PC-3 (cell line): ENCODE measurements around the gene NUP62. TPM values are rescaled to one million over a fixed set of nuclear protein-coding genes. Genes with fewer than 3 reads are reported as not detected.
"Not testable (repeated sequence)": the region's sequence is repeated elsewhere in the genome, so short reads cannot be mapped to it uniquely, and the experiment has no call there.

Source experiments
- ATAC-seq: fragments of 200-7000 bp; cut with Tn5 transposase; 2 replicates; pipeline ENCODE4 v1.9.1; 2020; ENCODE audit warnings: mild to moderate bottlenecking, moderate library complexity
- BruUV-seq: library from RNA; stranded (reverse); fragments of 400-500 nt; replicated peaks from 2 replicates; lab custom pipeline; 2021; lab: Mats Ljungman, UMichigan
- CTCF ChIA-PET: fragments of 300-600 bp; sonication (Branson Sonifier 250); formaldehyde crosslinking; loops from one replicate; lab custom pipeline; 2022; ENCODE audit warnings: antibody characterized with exemption; lab: Charles Lee
- POLR2A ChIA-PET: fragments of 300-600 bp; sonication (Branson Sonifier 250); formaldehyde crosslinking; loops from one replicate; lab custom pipeline; 2022; ENCODE audit warnings: antibody characterized with exemption; ENCODE audit not compliant: unreplicated experiment; lab: Charles Lee
- DNase-seq: peaks from one replicate; pipeline ENCODE4 v3.0.0-alpha.2; 2015
- H2AFZ ChIP-seq: fragments of 300-600 bp; sonication (generic); 2 replicates; pipeline ENCODE4 v1.6.0; 2016; ENCODE audit warnings: antibody characterized with exemption, low read length
- H3F3A ChIP-seq: fragments of 300-600 bp; sonication (generic); one replicate; pipeline ENCODE4 v1.6.0; 2017; ENCODE audit warnings: antibody characterized with exemption, low read length, control low read depth, mild to moderate bottlenecking; ENCODE audit not compliant: unreplicated experiment
- H3K27ac ChIP-seq: fragments of 300-600 bp; sonication (generic); 2 replicates; pipeline ENCODE4 v1.5.1; 2016; ENCODE audit warnings: mild to moderate bottlenecking, low read length
- H3K27me3 ChIP-seq: fragments of 300-600 bp; sonication (generic); 2 replicates; pipeline ENCODE4 v1.6.1; 2016; ENCODE audit warnings: low read length, mixed read lengths
- H3K36me3 ChIP-seq: fragments of 300-600 bp; sonication (generic); 2 replicates; pipeline ENCODE4 v1.6.1; 2016; ENCODE audit warnings: low read depth, mixed run types, low read length, mixed read lengths
- H3K4me1 ChIP-seq: fragments of 300-600 bp; sonication (generic); 2 replicates; pipeline ENCODE4 v1.5.1; 2016; ENCODE audit warnings: low read length; ENCODE audit not compliant: insufficient read depth
- H3K4me2 ChIP-seq: fragments of 300-600 bp; sonication (generic); 2 replicates; pipeline ENCODE4 v1.6.0; 2016; ENCODE audit warnings: low read length
- H3K4me3 ChIP-seq: fragments of 300-600 bp; sonication (generic); 2 replicates; pipeline ENCODE4 v1.5.1; 2016; ENCODE audit warnings: mild to moderate bottlenecking, low read length, mixed read lengths
- H3K79me2 ChIP-seq: fragments of 300-600 bp; sonication (generic); 2 replicates; pipeline ENCODE4 v1.6.1; 2017; ENCODE audit warnings: low read length, mixed read lengths
- H3K9ac ChIP-seq: fragments of 300-600 bp; sonication (generic); 2 replicates; pipeline ENCODE4 v1.6.0; 2016; ENCODE audit warnings: mild to moderate bottlenecking, low read length
- H3K9me2 ChIP-seq: fragments of 300-600 bp; sonication (generic); replicated peaks from 2 replicates; pipeline ENCODE4 v1.6.1; 2016; ENCODE audit warnings: mixed run types, low read length, mixed read lengths
- H3K9me3 ChIP-seq: fragments of 300-600 bp; sonication (generic); 2 replicates; pipeline ENCODE4 v1.6.1; 2016; ENCODE audit warnings: low read length, mixed read lengths
- H4K20me1 ChIP-seq: fragments of 300-600 bp; sonication (generic); 2 replicates; pipeline ENCODE4 v1.6.1; 2016; ENCODE audit warnings: low read length, mixed read lengths
- EZH2 ChIP-seq: fragments of 300-600 bp; sonication (generic); IDR thresholded peaks from one replicate; pipeline ENCODE4 v1.6.1; 2017; ENCODE audit warnings: antibody characterized with exemption, mild to moderate bottlenecking, low read length; ENCODE audit not compliant: unreplicated experiment
- EZH2phosphoT487 ChIP-seq: fragments of 300-600 bp; sonication (generic); IDR thresholded peaks from 2 replicates; pipeline ENCODE4 v1.6.1; 2018; ENCODE audit warnings: mild to moderate bottlenecking, antibody characterized with exemption, low read length, borderline replicate concordance
- intact Hi-C: fragments of 100-400 bp; cut with micrococcal nuclease; formaldehyde crosslinking; loops from 2 replicates; pipeline ENCODE4 v1.9.0; 2023
- total RNA-seq: library from RNA; depleted of rRNA; stranded (reverse); fragments of >200 nt; gene quantifications from 2 replicates; pipeline ENCODE4 v1.2.3, GENCODE V29; 2014
- TF ChIP-seq, protein P1 (sequence below): fragments of 300-600 bp; sonication (generic); conservative IDR thresholded peaks from 2 replicates; pipeline ENCODE4 v1.5.1; 2017; ENCODE audit warnings: antibody characterized with exemption, low read depth, mild to moderate bottlenecking, low read length

Gene NUP62
- total RNA-seq, 1 experiment from 2014 or later: 129 TPM

DNA sequence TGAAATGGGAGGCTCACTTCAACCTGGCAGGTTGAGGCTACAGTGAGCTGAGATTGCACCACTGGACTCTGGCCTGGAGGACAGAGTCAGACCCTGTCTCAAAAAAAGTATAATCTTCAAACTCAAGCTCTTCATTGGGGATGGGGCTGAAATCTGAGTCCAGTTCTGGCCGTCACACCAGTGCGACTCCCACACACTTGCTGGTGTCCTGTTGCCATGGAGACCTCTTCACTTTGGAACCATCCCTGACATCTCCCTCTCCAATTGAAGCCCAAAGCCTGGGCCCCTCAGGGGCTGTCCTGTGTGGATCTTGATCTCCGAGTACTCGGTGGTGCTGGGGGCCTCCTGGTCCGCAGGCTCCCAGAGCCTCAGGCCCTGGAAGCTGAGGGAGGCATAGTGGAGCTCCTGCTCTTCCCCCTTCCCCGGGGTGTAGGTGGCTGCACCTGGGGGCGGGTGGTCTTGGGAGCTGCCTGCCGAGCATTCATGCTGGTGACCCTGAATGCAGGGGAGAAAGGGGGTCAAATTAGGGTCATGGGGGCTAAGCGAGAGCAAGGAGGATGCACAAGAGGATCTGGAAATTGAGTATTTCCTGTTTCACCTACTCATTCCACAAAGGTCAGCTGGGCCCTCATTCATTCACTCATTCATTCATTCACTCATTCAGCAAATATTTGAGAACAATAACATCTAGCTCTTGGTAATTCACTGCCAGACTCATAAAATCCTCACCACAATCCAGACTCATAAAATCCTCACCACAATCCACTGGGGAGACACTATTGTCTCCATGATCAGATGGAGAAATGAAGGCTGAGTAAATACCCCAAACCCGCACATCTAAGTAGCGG lies 20.7 kb upstream of the NUP62 start:
- no TSS peak for BruUV-seq
- DNase-seq: peak; percentile 63
- no peak overlapping the region for H3K4me3 ChIP-seq
- no peak overlapping the region for H2AFZ ChIP-seq
- no peak overlapping the region for H3K4me2 ChIP-seq
- peaks cover 20% of the 10 kb centered on the region; the same call in 1 of the 2 replicates for H3K27me3 ChIP-seq
- H3K9ac ChIP-seq: no peak overlapping the region
- ATAC-seq: no peak
- no peaks in the 10 kb centered on the region for H3K36me3 ChIP-seq
- TF ChIP-seq EZH2phosphoT487 (no peak), EZH2 (no peak)
- TF ChIP-seq, protein P1, sequence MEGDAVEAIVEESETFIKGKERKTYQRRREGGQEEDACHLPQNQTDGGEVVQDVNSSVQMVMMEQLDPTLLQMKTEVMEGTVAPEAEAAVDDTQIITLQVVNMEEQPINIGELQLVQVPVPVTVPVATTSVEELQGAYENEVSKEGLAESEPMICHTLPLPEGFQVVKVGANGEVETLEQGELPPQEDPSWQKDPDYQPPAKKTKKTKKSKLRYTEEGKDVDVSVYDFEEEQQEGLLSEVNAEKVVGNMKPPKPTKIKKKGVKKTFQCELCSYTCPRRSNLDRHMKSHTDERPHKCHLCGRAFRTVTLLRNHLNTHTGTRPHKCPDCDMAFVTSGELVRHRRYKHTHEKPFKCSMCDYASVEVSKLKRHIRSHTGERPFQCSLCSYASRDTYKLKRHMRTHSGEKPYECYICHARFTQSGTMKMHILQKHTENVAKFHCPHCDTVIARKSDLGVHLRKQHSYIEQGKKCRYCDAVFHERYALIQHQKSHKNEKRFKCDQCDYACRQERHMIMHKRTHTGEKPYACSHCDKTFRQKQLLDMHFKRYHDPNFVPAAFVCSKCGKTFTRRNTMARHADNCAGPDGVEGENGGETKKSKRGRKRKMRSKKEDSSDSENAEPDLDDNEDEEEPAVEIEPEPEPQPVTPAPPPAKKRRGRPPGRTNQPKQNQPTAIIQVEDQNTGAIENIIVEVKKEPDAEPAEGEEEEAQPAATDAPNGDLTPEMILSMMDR: no peak
- no peaks in the 10 kb centered on the region for H4K20me1 ChIP-seq
- intact Hi-C loops: no loop called here
- H3K9me2 ChIP-seq: no peaks in the 10 kb centered on the region
- H3K9me3 ChIP-seq: no peaks in the 10 kb centered on the region
- CTCF ChIA-PET: no interaction called here
- POLR2A ChIA-PET: interaction anchor here (0.6 kb wide), 1 partner anchor 383 kb away, joined by 3 read pairs; no protein-coding TSS in a partner anchor
- no peaks in the 10 kb centered on the region for H3K4me1 ChIP-seq
- H3F3A ChIP-seq: no peaks in the 10 kb centered on the region
- H3K27ac ChIP-seq: no peak overlapping the region
- no peaks in the 10 kb centered on the region for H3K79me2 ChIP-seq

DNA sequence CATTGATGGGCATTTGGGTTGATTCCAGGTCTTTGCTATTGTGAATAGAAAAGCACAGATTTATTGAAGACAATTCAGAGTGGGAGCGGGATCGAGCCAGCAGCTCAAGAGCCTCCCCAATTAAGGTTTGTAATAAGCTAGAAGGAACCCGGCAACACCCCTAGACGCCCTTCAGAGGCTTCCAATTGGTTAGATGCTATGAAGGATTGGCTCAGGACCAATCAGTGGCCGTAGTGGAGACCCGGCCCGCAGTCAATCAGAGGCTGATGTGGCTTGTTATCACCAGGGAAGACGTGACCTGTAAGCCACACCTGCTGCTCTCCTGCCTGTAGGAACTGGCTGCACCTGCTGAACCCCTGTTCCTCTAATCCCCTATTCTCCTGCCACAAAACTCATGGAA lies 17.1 kb upstream of the NUP62 start:
- CTCF ChIA-PET: no interaction called here
- no peak overlapping the region for H2AFZ ChIP-seq
- no peak overlapping the region for H3K4me2 ChIP-seq
- POLR2A ChIA-PET: no interaction called here
- no TSS peak for BruUV-seq
- H3K79me2 ChIP-seq: no peaks in the 10 kb centered on the region
- H3K9me3 ChIP-seq: no peaks in the 10 kb centered on the region
- no peak for TF ChIP-seq EZH2
- TF ChIP-seq, protein P1: no peak
- TF ChIP-seq EZH2phosphoT487: no peak
- H4K20me1 ChIP-seq: no peaks in the 10 kb centered on the region
- no peaks in the 10 kb centered on the region for H3K4me1 ChIP-seq
- ATAC-seq (no peak), DNase-seq (no peak)
- no peak overlapping the region for H3K9ac ChIP-seq
- intact Hi-C loops: no loop called here
- no peaks in the 10 kb centered on the region for H3K9me2 ChIP-seq
- no peak overlapping the region for H3K4me3 ChIP-seq
- H3K27me3 ChIP-seq: no peaks in the 10 kb centered on the region; the same call in 1 of the 2 replicates
- H3K36me3 ChIP-seq: no peaks in the 10 kb centered on the region
- no peaks in the 10 kb centered on the region for H3F3A ChIP-seq
- H3K27ac ChIP-seq: no peak overlapping the region

DNA sequence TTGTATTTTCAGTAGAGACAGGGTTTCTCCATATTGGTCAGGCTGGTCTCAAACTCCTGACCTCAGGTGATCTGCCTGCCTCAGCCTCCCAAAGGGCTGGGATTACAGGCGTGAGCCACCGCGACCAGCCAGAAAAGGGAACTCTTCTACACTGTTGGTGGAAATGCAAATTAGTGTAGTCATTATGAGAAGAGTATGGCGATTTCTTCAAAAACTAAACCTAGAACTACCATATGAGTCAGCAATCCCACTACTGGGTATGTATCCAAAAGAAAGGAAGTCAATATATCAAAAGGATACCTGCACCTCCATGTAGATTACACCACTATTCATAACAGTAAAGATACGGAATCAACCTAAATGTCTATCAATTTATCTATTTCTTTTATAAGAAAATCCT lies 15.3 kb upstream of the NUP62 start:
- POLR2A ChIA-PET, BruUV-seq, H3K27ac ChIP-seq, CTCF ChIA-PET, H3F3A ChIP-seq, ATAC-seq, H3K9me3 ChIP-seq, H3K9me2 ChIP-seq, H3K79me2 ChIP-seq, H3K27me3 ChIP-seq, H3K4me3 ChIP-seq, H3K36me3 ChIP-seq, H4K20me1 ChIP-seq, H3K4me2 ChIP-seq, DNase-seq, H2AFZ ChIP-seq, intact Hi-C loops, H3K4me1 ChIP-seq, H3K9ac ChIP-seq: not testable (repeated sequence)
